ENCODE results near the gene JMJD8.
A peak's percentile ranks its signal among the peaks of the same experiment; 100 is the strongest.

JMJD8 gene

DNA sequence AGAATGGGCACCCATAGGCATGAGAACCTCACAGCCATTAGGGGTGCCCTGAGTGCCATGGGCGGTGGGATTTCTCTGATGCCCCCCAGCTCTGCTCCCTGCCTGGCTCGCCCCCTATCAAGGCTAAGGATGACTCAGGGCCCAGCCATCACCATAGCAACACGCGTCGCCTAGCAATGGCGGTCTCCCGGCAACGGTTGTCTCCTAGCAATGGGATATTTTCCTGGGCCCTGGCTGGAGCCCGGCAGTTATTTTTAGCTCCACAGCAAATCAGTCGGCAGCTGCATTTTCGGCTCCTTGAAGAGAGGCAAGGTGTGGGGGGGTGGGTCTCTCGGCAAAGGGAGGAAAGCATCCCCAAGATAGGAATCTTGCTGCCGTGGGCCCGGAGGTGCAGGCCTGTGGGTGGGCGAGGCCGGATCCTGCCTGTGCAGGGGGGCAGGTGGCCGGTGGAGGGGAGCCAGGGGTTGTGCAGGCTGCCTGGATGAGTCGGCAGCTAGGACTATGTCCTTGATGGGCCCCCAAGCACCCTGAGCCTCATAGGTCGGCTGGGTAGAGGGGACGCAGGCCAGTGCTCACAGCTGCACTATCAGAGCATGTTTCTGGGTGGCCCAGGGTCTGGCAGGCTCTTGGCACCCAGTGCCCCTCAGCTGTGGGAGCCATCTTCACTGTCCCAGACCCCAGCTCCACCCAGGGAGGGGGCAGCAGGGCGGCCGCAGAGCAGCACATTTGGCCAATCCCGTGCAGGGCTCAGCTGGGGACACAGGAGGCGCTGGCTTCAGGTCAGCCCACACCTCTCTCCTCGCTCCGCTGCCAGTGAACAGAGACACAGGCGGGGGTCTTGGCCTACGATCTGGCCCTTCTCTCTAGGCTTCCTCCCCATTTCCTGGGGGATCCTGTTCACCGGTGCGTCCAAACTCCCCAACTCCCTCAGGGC lies 25.7 kb upstream of the JMJD8 start:
- DNase-seq (ENCODE audit: low read depth): peak; percentile 75

GRCh38 chr16:708959-709358 lies 24.8 kb upstream of the JMJD8 start:
- DNase-seq (ENCODE audit: low read depth): no peak

DNA sequence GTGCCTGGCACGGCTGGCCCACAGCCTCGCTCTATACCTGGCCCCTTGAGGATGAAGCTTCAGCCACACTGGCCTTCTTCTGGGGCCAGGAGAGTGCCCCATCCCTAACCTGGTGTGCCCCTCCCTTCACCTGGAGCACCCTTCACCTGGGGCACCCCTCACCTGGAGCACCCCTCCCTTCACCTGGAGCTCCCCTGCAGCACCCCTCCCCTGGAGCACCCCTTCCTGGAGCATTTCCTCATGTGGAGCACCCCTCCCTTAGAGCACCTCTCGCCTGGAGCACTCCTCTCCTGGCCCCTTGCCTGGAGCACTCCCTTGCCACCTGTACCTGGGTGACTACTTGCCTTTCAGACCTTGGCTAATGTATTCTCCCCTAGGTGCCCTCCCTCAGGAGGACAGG lies 23.9 kb upstream of the JMJD8 start:
- DNase-seq (ENCODE audit: low read depth): no peak

- DNase-seq (ENCODE audit: low read depth): no peak
Measured at GRCh38 chr16:707062-707538, 23.0 kb upstream of the JMJD8 start.

DNA sequence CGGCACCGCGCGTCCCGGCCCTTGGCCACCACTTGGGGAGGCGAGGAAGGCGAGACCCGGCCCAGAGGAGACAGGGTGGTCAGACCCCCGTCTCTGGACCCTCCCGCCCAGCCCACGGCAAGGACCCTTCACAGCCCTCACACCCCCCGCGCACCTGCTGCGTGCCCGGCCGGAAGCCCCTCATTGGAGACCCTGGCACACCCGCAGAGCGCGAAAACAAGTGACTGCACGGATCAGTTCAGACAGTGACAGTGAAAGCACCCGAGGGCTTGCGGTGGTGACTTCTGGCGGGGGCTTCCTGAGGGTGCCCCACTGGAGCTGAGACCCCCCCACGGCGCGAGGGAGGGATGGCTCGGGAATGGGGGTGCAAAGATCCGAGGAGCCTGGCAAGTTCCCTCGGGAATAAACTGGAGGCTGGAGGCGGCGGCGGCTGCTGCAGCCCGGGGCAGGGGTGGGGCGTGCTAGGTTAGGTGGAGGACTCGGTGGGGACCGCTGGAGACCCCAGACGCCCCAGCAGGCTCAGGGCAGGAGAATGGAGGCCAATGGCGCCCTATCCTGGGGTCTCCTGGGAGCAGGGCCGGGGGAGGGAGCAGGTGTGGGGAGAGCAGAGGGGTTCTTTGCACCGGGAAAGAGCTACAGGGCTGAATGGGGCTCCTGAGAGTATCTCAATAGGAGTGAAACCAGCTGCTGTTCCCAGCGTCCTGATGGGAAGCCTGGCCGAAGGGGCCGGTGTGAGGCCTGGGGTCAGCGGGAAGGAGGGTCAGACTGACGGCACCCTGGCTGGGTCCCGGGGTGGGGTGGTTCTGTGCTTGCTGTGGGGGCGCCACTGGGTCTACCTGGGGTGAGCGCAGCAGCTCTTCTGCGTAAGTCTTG lies 22.3 kb upstream of the JMJD8 start:
- DNase-seq (ENCODE audit: low read depth): no peak

- no peak for DNase-seq (ENCODE audit: low read depth)
Measured at GRCh38 chr16:705431-706188, 21.5 kb upstream of the JMJD8 start, which contains the start of gene FBXL16. FBXL16 (minus strand) TSS chr16:705801; CDS start chr16:697405, 8,396 bp downstream.

DNA sequence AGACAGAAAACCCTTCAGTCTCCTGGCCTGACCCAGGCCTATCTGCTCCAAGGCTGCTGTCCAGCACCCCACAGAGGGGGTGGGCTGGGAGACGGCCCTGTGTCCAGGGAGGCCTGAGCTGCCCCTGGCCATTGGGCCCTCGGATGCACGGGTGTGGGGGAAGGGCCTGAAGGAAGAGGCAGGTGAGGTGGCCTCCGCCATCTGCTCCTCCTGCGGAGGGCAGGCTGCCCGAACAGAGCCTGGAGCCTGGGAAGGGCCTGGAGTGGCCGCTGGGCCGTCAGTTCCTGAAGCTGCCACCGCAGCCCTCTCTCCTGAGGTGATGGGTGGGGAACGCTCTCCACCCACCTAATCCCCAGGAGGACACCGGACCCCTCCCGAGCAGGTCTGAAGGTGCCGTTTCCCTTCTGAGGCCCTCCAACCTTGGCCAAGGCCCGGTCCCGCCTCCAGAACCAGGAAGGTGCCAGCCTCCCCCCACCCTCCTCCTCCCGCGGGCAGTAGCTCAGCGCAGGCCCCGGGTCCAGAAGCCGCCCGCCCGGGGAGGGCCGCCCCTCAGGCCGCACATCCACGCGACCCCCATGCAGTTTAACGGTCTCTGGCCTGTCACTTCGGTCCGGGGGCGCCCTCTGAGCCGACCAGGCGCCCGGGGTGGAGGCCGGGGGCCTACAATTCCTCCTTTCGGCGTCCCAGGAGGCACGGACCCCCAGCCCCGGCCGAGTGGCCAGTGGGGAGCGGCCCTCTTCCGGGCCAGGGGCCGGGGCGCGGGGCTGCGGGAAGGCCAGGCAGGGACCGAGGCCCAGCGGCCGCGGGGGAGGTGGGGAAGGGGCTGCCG lies 20.6 kb upstream of the JMJD8 start:
- no peak for DNase-seq (ENCODE audit: low read depth)

- DNase-seq (ENCODE audit: low read depth): no peak
Measured at GRCh38 chr16:704047-704446, 19.9 kb upstream of the JMJD8 start.

- DNase-seq (ENCODE audit: low read depth): no peak
Measured at GRCh38 chr16:703406-703805, 19.3 kb upstream of the JMJD8 start.

DNA sequence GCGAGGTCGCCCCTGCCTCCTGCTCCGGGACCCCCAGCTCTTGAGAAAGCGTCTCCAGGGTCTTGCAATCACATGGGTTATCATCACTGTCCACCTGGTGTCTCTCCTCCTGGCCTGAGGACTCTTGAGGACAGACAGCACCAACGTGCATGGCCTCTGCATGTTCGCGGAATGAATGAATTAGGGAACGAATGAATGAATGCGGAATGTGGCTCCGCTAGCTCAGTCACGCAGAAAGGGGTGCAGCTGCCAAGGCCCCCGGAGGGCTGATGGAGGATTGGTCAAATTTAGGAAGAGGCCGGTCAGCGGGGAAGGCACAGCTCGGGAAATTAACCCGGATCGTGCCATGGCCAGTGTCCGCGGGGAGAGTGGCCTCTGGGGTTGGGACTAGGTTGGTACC lies 18.2 kb upstream of the JMJD8 start:
- DNase-seq (ENCODE audit: low read depth): no peak

DNA sequence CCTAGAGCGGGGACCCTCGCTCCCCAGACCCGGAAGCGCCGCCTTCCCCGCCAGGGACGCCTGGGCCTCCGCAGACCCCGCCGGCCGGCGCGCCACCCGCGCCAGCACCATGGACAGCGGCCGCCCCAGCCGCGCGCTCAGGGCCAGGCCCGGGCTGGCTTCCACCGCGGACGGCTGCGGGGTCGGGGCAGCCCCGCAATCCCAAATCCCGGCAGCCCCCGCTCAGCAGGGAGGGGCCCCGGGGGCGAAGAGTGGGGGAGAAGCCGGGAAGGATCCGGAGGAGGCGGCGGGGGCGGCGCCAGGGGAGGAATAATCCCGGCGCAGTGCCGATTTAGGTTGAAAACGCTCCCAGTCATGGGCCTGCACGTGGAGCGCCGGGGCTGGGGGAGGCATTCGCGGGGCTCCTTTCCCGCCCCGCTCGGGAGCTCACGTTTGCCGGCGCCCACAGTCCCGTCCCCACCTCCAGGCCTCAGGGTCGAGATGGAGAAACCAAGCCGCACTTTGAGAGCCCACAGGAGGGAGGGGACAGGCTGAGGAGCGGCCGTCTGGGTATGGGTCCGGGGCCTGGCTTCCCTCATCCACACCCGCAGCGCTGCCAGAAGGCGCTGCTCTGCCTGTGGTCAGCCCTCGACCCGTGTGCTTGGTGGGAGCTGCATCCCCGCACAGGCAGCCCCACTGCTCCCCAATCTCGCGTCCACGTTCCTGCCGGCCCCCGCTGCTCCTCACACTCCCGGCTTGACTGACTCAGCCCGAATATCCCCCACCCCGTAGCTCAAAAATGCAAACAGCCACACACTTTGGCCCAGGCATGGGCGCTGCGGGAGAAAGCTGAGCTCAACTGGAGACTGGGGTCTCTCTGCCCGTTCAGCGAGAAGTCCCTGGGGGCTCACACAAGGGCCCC lies 16.8 kb upstream of the JMJD8 start:
- DNase-seq (ENCODE audit: low read depth): no peak

DNA sequence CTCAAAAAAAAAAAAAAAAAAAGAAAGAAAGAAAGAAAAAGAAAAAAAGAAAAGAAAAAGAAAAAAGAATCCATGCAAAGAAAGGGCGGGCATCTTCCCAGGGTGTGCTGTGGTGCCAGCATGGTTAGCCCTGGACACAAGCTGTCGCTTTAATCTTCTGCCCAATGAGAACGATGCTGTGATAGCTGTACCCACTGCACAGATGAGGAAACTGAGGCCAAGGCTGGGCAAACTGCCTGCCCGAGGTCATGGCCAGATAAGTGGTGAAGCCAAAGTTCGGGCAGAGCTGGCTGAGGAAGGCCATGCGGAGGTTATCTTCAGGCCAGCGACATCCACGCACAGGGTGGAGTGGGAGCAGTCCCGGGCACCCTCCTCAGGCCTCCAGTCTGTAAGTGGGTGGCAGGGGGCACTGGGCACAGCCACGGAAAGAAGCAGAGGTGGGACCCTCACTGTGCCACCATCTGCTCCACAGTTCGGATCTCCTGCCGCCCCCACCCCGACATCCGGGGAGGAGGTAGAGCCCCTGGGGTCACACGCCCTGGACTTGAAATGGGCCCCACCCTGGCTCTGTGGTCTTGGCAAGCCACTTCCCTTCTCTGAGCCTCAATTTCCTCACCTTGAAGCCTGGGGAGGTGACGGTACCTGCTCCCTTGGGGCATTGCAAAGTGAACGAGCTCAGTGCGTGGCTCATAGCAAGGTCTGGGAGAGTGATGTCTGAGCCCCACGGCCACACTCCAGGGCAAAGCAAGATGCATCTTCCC lies 15.0 kb upstream of the JMJD8 start:
- no peak for DNase-seq (ENCODE audit: low read depth)

- DNase-seq (ENCODE audit: low read depth): no peak
Measured at GRCh38 chr16:695355-696089, 11.4 kb upstream of the JMJD8 start.

- DNase-seq (ENCODE audit: low read depth): no peak
Measured at GRCh38 chr16:694863-695354, 10.8 kb upstream of the JMJD8 start.

- DNase-seq (ENCODE audit: low read depth): no peak
Measured at GRCh38 chr16:694187-694862, 10.2 kb upstream of the JMJD8 start.

DNA sequence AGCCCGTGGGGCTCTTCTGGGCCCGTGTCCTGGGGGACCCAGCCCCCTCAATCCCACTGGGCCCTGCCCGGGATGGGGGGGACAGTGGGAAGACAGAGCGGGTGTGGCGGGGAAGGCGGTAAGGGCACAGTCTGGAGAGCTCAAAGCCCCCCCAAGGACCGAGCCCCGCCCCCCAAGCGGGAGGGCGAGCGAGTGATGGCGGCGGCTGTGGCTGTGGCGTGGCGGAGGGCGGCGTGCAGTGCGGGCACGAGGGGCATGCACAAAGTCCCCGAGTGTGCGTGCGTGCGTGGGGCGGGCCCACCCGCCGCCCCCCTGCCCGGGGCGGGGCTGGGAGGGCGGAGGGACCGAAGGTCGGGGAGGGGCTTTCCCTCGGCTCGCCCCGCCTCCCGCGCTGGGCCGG lies 9.6 kb upstream of the JMJD8 start:
- no peak for DNase-seq (ENCODE audit: low read depth)

GRCh38 chr16:693364-693763 lies 9.2 kb upstream of the JMJD8 start:
- DNase-seq (ENCODE audit: low read depth): no peak

Data from ELR (cell line).